Right lobe of liver (tissue), 6 donors: ENCODE measurements around the gene MLXIPL. TPM values are rescaled to one million over a fixed set of nuclear protein-coding genes. Genes with fewer than 3 reads are reported as not detected.
A peak's percentile ranks its signal among the peaks of the same experiment; 100 is the strongest.

ENCODE experiments used
- ATAC-seq, 4 donors: fragments of 200-7000 bp; cut with Tn5 transposase; one replicate each; pipeline ENCODE4 v1.9.1; 2020; ENCODE audit warnings: mild to moderate bottlenecking in 4 of 4, moderate library complexity in 4 of 4
- DNase-seq, 3 donors: peaks; one replicate each; pipeline ENCODE4 v3.0.0-alpha.2; 2020
- H3K27ac ChIP-seq, 3 donors: fragments of 200-600 bp; one replicate each; pipeline ENCODE4 v1.8.0; 2022
- H3K27me3 ChIP-seq, 2 donors: fragments of 200-600 bp; one replicate each; pipeline ENCODE4 v1.8.0; 2022
- H3K36me3 ChIP-seq, 4 donors: fragments of 200-600 bp; sonication (generic) in 1 of 4; one replicate each; pipeline versions ENCODE4 v1.5.1 to v1.8.0; 2017 to 2022; ENCODE audit warnings: control low read depth in 1 of 4
- H3K4me1 ChIP-seq, 4 donors: fragments of 200-600 bp; sonication (generic) in 1 of 4; one replicate each; pipeline versions ENCODE4 v1.5.1 to v1.8.0; 2017 to 2022; ENCODE audit warnings: control low read depth in 1 of 4
- H3K4me3 ChIP-seq, 3 donors: fragments of 200-600 bp; one replicate each; pipeline ENCODE4 v1.8.0; 2022
- H3K9me3 ChIP-seq, 4 donors: fragments of 200-600 bp; sonication (generic) in 1 of 4; one replicate each; pipeline versions ENCODE4 v1.5.1 to v1.8.0; 2017 to 2022; ENCODE audit warnings: control low read depth in 1 of 4
- POLR2A ChIP-seq: fragments of 450-650 bp; IDR thresholded peaks from one replicate; pipeline ENCODE4 v1.6.1; 2017; ENCODE audit warnings: antibody characterized with exemption, mild to moderate bottlenecking
- WGBS: methylation state at CpG from one replicate; pipeline ENCODE4 v1.1.6; 2018; ENCODE audit warnings: low coverage, low lambda C conversion rate; ENCODE audit not compliant: insufficient coverage; ENCODE audit errors: missing lambda C conversion rate; 5-methylcytosine and 5-hydroxymethylcytosine counted together
- intact Hi-C, 2 donors: fragments of 100-400 bp; cut with DNase I; formaldehyde crosslinking; loops; one replicate each; pipeline versions ENCODE4 v1.11.2 to v1.14.1; 2022
- long read RNA-seq: library from polyadenylated mRNA; unstranded; transcript quantifications from one replicate; pipeline ENCODE4 v2.0.0, GENCODE V29; 2019
- total RNA-seq, 6 experiments: library from RNA; depleted of rRNA in 2 of 6; stranded (reverse); fragments of >200 nt in 2 of 6; fragmentation: NEBNext Ultra II Directional in 3 of 6; extraction: Animal tissue kit (Norgen Biotek cat#: 25700) in 3 of 6; gene quantifications; one replicate each; pipeline versions ENCODE4 v1.1.0 to v1.2.4, GENCODE V29; 2016 to 2023
- TF ChIP-seq, protein P1 (sequence below), 4 donors: fragments of 200-600 bp in 3 of 4; fragments of 450-650 bp in 1 of 4; IDR thresholded peaks; one replicate each; pipeline versions ENCODE4 v1.5.1 to v1.8.0; 2016 to 2022; ENCODE audit warnings: antibody characterized with exemption in 4 of 4, mild to moderate bottlenecking in 2 of 4
- donor health status: DM: no; HTN: yes; CAD: no.
- donor health status: DM: no; HTN: no; CAD: no.
- donor health status: DM: no; HTN: no; CAD: no.
- donor health status: DM: no; HTN: yes; CAD: no.
- donor health status: DM: no; HTN: yes; CAD: no.

Gene MLXIPL, protein sequence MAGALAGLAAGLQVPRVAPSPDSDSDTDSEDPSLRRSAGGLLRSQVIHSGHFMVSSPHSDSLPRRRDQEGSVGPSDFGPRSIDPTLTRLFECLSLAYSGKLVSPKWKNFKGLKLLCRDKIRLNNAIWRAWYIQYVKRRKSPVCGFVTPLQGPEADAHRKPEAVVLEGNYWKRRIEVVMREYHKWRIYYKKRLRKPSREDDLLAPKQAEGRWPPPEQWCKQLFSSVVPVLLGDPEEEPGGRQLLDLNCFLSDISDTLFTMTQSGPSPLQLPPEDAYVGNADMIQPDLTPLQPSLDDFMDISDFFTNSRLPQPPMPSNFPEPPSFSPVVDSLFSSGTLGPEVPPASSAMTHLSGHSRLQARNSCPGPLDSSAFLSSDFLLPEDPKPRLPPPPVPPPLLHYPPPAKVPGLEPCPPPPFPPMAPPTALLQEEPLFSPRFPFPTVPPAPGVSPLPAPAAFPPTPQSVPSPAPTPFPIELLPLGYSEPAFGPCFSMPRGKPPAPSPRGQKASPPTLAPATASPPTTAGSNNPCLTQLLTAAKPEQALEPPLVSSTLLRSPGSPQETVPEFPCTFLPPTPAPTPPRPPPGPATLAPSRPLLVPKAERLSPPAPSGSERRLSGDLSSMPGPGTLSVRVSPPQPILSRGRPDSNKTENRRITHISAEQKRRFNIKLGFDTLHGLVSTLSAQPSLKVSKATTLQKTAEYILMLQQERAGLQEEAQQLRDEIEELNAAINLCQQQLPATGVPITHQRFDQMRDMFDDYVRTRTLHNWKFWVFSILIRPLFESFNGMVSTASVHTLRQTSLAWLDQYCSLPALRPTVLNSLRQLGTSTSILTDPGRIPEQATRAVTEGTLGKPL
- 100 to 1,000 TPM in 5 of 6 experiments, 10 to 100 TPM in 1; 53.5 to 552 (median 225) TPM for total RNA-seq
- long read RNA-seq, partial matches to known transcripts: 21 of 37 reads
- long read RNA-seq, other reads (novel, unspliced or antisense): 16 of 37 reads

DNA sequence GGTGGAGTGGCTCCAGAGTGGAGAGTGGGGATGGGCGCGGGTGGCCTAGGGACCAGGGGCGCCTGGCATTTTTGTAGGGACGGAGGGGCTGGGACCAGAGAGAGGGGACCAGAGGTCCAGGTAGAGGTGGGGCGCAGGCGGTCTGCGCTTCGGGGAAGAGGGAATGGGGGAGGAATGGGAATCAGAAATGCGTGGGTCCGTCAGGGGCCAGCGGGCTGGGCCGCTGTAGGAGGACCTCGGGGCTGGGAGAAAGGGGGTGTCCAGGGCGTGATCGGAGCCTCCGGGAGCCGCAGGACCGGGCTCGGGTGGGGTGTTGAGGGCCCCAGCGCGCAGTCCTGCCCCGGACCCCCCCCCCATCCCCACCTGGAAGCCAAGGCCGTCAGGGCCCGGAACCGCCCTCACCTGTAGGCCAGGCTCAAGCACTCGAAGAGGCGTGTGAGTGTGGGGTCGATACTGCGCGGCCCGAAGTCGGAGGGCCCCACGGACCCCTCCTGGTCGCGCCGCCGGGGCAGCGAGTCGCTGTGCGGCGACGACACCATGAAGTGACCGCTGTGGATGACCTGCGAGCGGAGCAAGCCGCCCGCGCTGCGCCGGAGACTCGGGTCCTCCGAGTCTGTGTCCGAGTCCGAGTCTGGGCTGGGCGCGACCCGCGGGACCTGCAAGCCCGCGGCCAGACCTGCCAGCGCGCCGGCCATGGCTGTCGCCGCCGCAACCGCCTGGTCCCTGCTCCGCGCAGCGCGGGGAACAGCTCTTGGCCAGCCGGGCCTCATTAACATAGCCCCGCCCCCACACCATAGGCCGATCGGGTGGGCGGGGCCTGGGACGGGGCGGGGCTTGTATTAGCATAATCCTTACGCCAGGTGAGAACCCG is at the start of gene MLXIPL:
TSS of gene MLXIPL (minus strand) at position 725 of the 871 bp plus-strand sequence. CDS start at position 695, 30 bp downstream.
- ATAC-seq: peak; percentile 70 to 87 (median 78)
- H3K27me3 ChIP-seq: no peaks in the 10 kb centered on the region
- intact Hi-C loops: loop anchor here in 1 of 2 donors (10.0 kb wide), 1 partner anchor 101 kb away; no protein-coding TSS in a partner anchor
- no peaks in the 10 kb centered on the region for H3K9me3 ChIP-seq
- peaks cover 0 to 22% (median 3%) of the 10 kb centered on the region in 4 donors for H3K4me1 ChIP-seq
- peak within 1 kb of the TSS; percentile 59 to 91 (median 89) for H3K4me3 ChIP-seq
- peak within 1 kb of the TSS; percentile 51 to 83 (median 74) for H3K27ac ChIP-seq
- TF ChIP-seq POLR2A: peak; percentile 93
- TF ChIP-seq, protein P1, sequence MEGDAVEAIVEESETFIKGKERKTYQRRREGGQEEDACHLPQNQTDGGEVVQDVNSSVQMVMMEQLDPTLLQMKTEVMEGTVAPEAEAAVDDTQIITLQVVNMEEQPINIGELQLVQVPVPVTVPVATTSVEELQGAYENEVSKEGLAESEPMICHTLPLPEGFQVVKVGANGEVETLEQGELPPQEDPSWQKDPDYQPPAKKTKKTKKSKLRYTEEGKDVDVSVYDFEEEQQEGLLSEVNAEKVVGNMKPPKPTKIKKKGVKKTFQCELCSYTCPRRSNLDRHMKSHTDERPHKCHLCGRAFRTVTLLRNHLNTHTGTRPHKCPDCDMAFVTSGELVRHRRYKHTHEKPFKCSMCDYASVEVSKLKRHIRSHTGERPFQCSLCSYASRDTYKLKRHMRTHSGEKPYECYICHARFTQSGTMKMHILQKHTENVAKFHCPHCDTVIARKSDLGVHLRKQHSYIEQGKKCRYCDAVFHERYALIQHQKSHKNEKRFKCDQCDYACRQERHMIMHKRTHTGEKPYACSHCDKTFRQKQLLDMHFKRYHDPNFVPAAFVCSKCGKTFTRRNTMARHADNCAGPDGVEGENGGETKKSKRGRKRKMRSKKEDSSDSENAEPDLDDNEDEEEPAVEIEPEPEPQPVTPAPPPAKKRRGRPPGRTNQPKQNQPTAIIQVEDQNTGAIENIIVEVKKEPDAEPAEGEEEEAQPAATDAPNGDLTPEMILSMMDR (IDR thresholded peaks at IDR 0.05): no peak
- DNase-seq: peak; percentile 92 to 96 (median 95)
- 0% methylated on average over 14 of the region's 80 CpGs for whole genome bisulfite sequencing
- H3K36me3 ChIP-seq: peaks cover 0 to 4% (median 0%) of the 10 kb centered on the region in 4 donors

DNA sequence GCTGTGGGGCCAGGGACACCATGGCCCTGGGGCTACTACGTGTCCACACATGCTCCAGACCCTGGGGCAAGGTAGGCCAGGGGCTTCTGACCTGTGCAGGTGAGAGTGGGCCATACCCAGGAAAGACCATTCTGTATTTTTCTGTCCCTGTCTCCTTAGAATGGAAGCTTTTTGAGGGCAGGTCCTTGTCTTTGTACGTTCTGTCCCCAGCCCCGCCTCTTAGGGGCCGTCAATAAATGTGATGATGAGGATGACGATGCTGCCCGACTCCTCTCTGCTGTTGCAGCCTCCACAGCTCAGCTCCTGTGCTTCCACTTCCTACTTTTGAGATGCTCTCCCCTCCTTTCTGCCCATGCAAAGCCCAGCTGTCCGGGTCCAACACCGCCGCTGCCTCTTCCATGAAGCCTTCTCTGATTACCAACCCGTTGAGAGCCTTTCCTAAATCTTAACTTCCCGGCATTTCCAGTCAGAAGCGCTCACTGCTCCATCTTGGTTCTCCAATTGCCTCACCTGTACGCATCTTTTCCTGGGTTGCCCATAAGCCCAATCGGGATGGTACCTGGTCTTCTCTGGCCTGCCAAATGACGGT is 47.6 kb upstream of the MLXIPL start:
- WGBS: 89% methylated on average over 9 of the region's 15 CpGs
- no peak for TF ChIP-seq POLR2A
- TF ChIP-seq, protein P1 (IDR thresholded peaks at IDR 0.05): no peak
- Histone ChIP-seq H3K4me3 (no peak overlapping the region), H3K27me3 (no peaks in the 10 kb centered on the region), H3K27ac (no peak overlapping the region), H3K36me3 (no peaks in the 10 kb centered on the region), H3K4me1 (no peaks in the 10 kb centered on the region), H3K9me3 (no peaks in the 10 kb centered on the region)
- intact Hi-C loops: loop anchor here in 1 of 2 donors (10.0 kb wide), 2 partner anchors 53 to 67 kb away; no protein-coding TSS in a partner anchor
- ATAC-seq: no peak
- DNase-seq: no peak

DNA sequence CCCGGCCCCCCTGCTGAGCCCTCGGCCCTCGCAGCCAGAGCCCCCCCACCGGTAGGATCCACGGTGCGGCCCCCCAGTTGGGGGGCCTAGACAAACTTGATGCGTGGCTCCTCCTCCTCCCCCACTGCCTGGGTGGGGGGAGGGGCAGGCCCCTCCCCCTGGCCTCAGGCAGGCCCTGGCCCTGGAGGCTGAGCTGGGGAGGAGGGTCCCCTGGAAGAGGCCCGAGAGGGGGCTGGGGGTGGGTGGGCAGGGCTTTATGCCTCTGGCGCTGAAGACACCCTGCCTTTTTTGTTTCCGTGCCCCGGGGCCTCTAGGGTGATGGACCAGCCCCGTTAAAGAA is 47.0 kb upstream of the MLXIPL start:
- DNase-seq (no peak), ATAC-seq (no peak)
- intact Hi-C loops: loop anchor here in 1 of 2 donors (10.0 kb wide), 2 partner anchors 54 to 66 kb away; no protein-coding TSS in a partner anchor
- no peak for TF ChIP-seq POLR2A
- TF ChIP-seq, protein P1 (IDR thresholded peaks at IDR 0.05): no peak
- H3K4me3 ChIP-seq: no peak overlapping the region
- no peaks in the 10 kb centered on the region for H3K36me3 ChIP-seq
- WGBS: no CpG with 5 or more reads among the region's 12 CpGs
- no peak overlapping the region for H3K27ac ChIP-seq
- peaks cover 0 to 4% (median 0%) of the 10 kb centered on the region in 4 donors for H3K4me1 ChIP-seq
- no peaks in the 10 kb centered on the region for H3K27me3 ChIP-seq
- H3K9me3 ChIP-seq: no peaks in the 10 kb centered on the region
